GM10266 (cell line): Measurements from ENCODE around the gene RCHY1.

Experiments
- DNase-seq: peaks from one replicate; pipeline ENCODE4 v3.0.0; 2012; ENCODE audit errors: extremely low spot score
- CTCF ChIP-seq: IDR thresholded peaks from 2 replicates; pipeline ENCODE4 v1.5.1; 2012; ENCODE audit warnings: mild to moderate bottlenecking, low read depth; ENCODE audit not compliant: control insufficient read depth, insufficient read depth; ENCODE audit errors: missing control alignments

Gene RCHY1

GRCh38 chr4:75498041-75498440 lies 16.2 kb downstream of the RCHY1 start:
- no peak for TF ChIP-seq CTCF
- DNase-seq = no peak

- no peak for TF ChIP-seq CTCF
- DNase-seq = no peak
Observed at GRCh38 chr4:75497133-75497532, 17.1 kb downstream of the RCHY1 start.

GRCh38 chr4:75496406-75496805 lies 17.8 kb downstream of the RCHY1 start:
- no peak for DNase-seq
- TF ChIP-seq CTCF = no peak

- no peak for DNase-seq
- no peak for TF ChIP-seq CTCF
Observed at GRCh38 chr4:75495476-75495875, 18.7 kb downstream of the RCHY1 start.

- no peak for TF ChIP-seq CTCF
- no peak for DNase-seq
Observed at GRCh38 chr4:75494563-75494962, 19.6 kb downstream of the RCHY1 start.

- no peak for TF ChIP-seq CTCF
- DNase-seq = no peak
Observed at GRCh38 chr4:75490155-75490554, 24.0 kb downstream of the RCHY1 start.

- DNase-seq = no peak
- TF ChIP-seq CTCF = no peak
Observed at GRCh38 chr4:75484190-75484589, 30.0 kb downstream of the RCHY1 start.

GRCh38 chr4:75477201-75477600 lies 37.0 kb downstream of the RCHY1 start:
- no peak for DNase-seq
- TF ChIP-seq CTCF = no peak
